Naive B cell (primary cell): ENCODE data around the gene BMPER. TPM values are rescaled to one million over a fixed set of nuclear protein-coding genes. Genes with fewer than 3 reads are reported as not detected.

Experiments
- ATAC-seq, 2 donors: fragments of 150-1000 bp; cut with Tn5 transposase; 2 replicates each; pipeline ENCODE4 v1.10.0; 2021; ENCODE audit warnings: low read depth in 2 of 2, mild to moderate bottlenecking in 2 of 2, moderate library complexity in 2 of 2
- DNase-seq: peaks from one replicate; pipeline ENCODE4 v3.0.0; 2022
- H3K27ac Mint-ChIP-seq, 6 donors: one replicate each; pipeline ENCODE4 v1.8.0; 2020 to 2022; ENCODE audit warnings: mild to moderate bottlenecking in 6 of 6, mixed read lengths in 6 of 6, moderate library complexity in 5 of 6, inconsistent platforms in 2 of 6
- H3K27me3 Mint-ChIP-seq, 3 donors: one replicate each; pipeline ENCODE4 v1.8.0; 2021 to 2022; ENCODE audit warnings: mixed read lengths in 3 of 3, mild to moderate bottlenecking in 1 of 3
- H3K36me3 Mint-ChIP-seq, 2 donors: one replicate each; pipeline ENCODE4 v1.8.0; 2020 to 2022; ENCODE audit warnings: mixed read lengths in 2 of 2, inconsistent platforms in 1 of 2, mild to moderate bottlenecking in 1 of 2
- H3K4me1 Mint-ChIP-seq, 3 donors: one replicate each; pipeline ENCODE4 v1.8.0; 2020 to 2022; ENCODE audit warnings: mixed read lengths in 3 of 3, inconsistent platforms in 1 of 3, mild to moderate bottlenecking in 1 of 3, moderate library complexity in 1 of 3
- H3K4me3 Mint-ChIP-seq, 8 donors: one replicate each; pipeline ENCODE4 v1.8.0; 2020 to 2022; ENCODE audit warnings: mild to moderate bottlenecking in 8 of 8, mixed read lengths in 8 of 8, moderate library complexity in 8 of 8, inconsistent platforms in 2 of 8
- H3K9me3 Mint-ChIP-seq, 7 donors: one replicate each; pipeline ENCODE4 v1.8.0; 2020 to 2022; ENCODE audit warnings: mixed read lengths in 7 of 7, mild to moderate bottlenecking in 5 of 7, inconsistent platforms in 2 of 7, moderate library complexity in 1 of 7
- polyA plus RNA-seq, 6 donors: library from polyadenylated mRNA; unstranded; fragments of 300-500 nt; fragmentation: Illumina TruSeq; gene quantifications; one replicate each; pipeline ENCODE4 v1.2.3, GENCODE V29; 2021; ENCODE audit warnings: low read depth in 6 of 6

Gene BMPER
- polyA plus RNA-seq, 6 donors from 2014 or later: not detected

GRCh38 chr7:33941418-33941817, 36.1 kb downstream of the BMPER start:
- ATAC-seq: no peak
- Mint-ChIP-seq H3K9me3 (peaks cover 0 to 2% (median 0%) of the 10 kb centered on the region in 7 donors), H3K27me3 (peaks cover 0 to 40% (median 37%) of the 10 kb centered on the region in 3 donors), H3K4me1 (no peaks in the 10 kb centered on the region), H3K36me3 (no peaks in the 10 kb centered on the region), H3K4me3 (no peak overlapping the region), H3K27ac (no peak overlapping the region)
- no peak for DNase-seq

GRCh38 chr7:33946094-33946699, 40.9 kb downstream of the BMPER start:
- Mint-ChIP-seq H3K36me3 (no peaks in the 10 kb centered on the region), H3K9me3 (peaks cover 0 to 8% (median 4%) of the 10 kb centered on the region in 7 donors), H3K4me3 (no peak overlapping the region), H3K27me3 (peaks cover 4 to 28% (median 24%) of the 10 kb centered on the region in 3 donors), H3K27ac (no peak overlapping the region), H3K4me1 (no peaks in the 10 kb centered on the region)
- ATAC-seq (no peak), DNase-seq (no peak)

- ATAC-seq (no peak), DNase-seq (no peak)
- peaks cover 19 to 33% (median 21%) of the 10 kb centered on the region in 3 donors for H3K27me3 Mint-ChIP-seq
- H3K4me3 Mint-ChIP-seq: no peak overlapping the region
- H3K36me3 Mint-ChIP-seq: no peaks in the 10 kb centered on the region
- H3K4me1 Mint-ChIP-seq: no peaks in the 10 kb centered on the region
- H3K9me3 Mint-ChIP-seq: peaks cover 0 to 8% (median 4%) of the 10 kb centered on the region in 7 donors
- H3K27ac Mint-ChIP-seq: no peak overlapping the region
Measured at GRCh38 chr7:33950047-33950714, 44.8 kb downstream of the BMPER start.

- Mint-ChIP-seq H3K4me3 (no peak overlapping the region), H3K4me1 (no peaks in the 10 kb centered on the region), H3K36me3 (no peaks in the 10 kb centered on the region), H3K27ac (no peak overlapping the region), H3K27me3 (peaks cover 19 to 32% (median 20%) of the 10 kb centered on the region in 3 donors), H3K9me3 (peaks cover 0 to 8% (median 4%) of the 10 kb centered on the region in 7 donors)
- DNase-seq (no peak), ATAC-seq (no peak)
Measured at GRCh38 chr7:33952824-33953223, 47.5 kb downstream of the BMPER start.

GRCh38 chr7:33958104-33958503, 52.8 kb downstream of the BMPER start:
- H3K9me3 Mint-ChIP-seq: no peaks in the 10 kb centered on the region
- H3K27me3 Mint-ChIP-seq: peaks cover 9 to 23% (median 11%) of the 10 kb centered on the region in 3 donors
- ATAC-seq (no peak), DNase-seq (no peak)
- H3K4me1 Mint-ChIP-seq: no peaks in the 10 kb centered on the region
- H3K4me3 Mint-ChIP-seq: no peak overlapping the region
- H3K36me3 Mint-ChIP-seq: no peaks in the 10 kb centered on the region
- H3K27ac Mint-ChIP-seq: no peak overlapping the region

GRCh38 chr7:33959676-33960075, 54.3 kb downstream of the BMPER start:
- Mint-ChIP-seq H3K9me3 (no peaks in the 10 kb centered on the region), H3K27ac (no peak overlapping the region), H3K4me1 (no peaks in the 10 kb centered on the region), H3K4me3 (no peak overlapping the region), H3K27me3 (peaks cover 6 to 23% (median 11%) of the 10 kb centered on the region in 3 donors), H3K36me3 (no peaks in the 10 kb centered on the region)
- ATAC-seq (no peak), DNase-seq (no peak)

GRCh38 chr7:33961948-33962347, 56.6 kb downstream of the BMPER start:
- no peak for ATAC-seq
- H3K4me3 Mint-ChIP-seq: no peak overlapping the region
- H3K27ac Mint-ChIP-seq: no peak overlapping the region

GRCh38 chr7:33964417-33965182, 59.3 kb downstream of the BMPER start:
- Mint-ChIP-seq H3K27me3 (peaks cover 0 to 12% (median 10%) of the 10 kb centered on the region in 3 donors), H3K9me3 (peaks cover 0 to 3% (median 0%) of the 10 kb centered on the region in 7 donors), H3K27ac (no peak overlapping the region), H3K4me1 (no peaks in the 10 kb centered on the region), H3K36me3 (no peaks in the 10 kb centered on the region), H3K4me3 (no peak overlapping the region)
- ATAC-seq (no peak), DNase-seq (no peak)

More at GRCh38 chr7:33961948-33962347, 56.6 kb downstream of the BMPER start:
- Mint-ChIP-seq H3K27me3 (peaks cover 6 to 12% (median 10%) of the 10 kb centered on the region in 3 donors), H3K36me3 (no peaks in the 10 kb centered on the region), H3K9me3 (peaks cover 0 to 3% (median 0%) of the 10 kb centered on the region in 7 donors), H3K4me1 (no peaks in the 10 kb centered on the region)
- DNase-seq: no peak

- Mint-ChIP-seq H3K9me3 (peaks cover 0 to 3% (median 0%) of the 10 kb centered on the region in 7 donors), H3K4me3 (no peak overlapping the region), H3K27me3 (peaks cover 0 to 12% (median 10%) of the 10 kb centered on the region in 3 donors), H3K36me3 (no peaks in the 10 kb centered on the region), H3K27ac (no peak overlapping the region), H3K4me1 (no peaks in the 10 kb centered on the region)
- ATAC-seq (no peak), DNase-seq (no peak)
Measured at GRCh38 chr7:33965183-33965744, 59.9 kb downstream of the BMPER start.

GRCh38 chr7:33968591-33968990, 63.3 kb downstream of the BMPER start:
- H3K27me3 Mint-ChIP-seq: peaks cover 0 to 7% (median 0%) of the 10 kb centered on the region in 3 donors
- H3K27ac Mint-ChIP-seq: no peak overlapping the region
- no peak overlapping the region for H3K4me3 Mint-ChIP-seq
- DNase-seq (no peak), ATAC-seq (no peak)
- H3K9me3 Mint-ChIP-seq: peaks cover 0 to 3% (median 0%) of the 10 kb centered on the region in 7 donors
- no peaks in the 10 kb centered on the region for H3K4me1 Mint-ChIP-seq
- H3K36me3 Mint-ChIP-seq: no peaks in the 10 kb centered on the region

- DNase-seq (no peak), ATAC-seq (no peak)
- no peak overlapping the region for H3K27ac Mint-ChIP-seq
Measured at GRCh38 chr7:33970536-33970935, 65.2 kb downstream of the BMPER start.

GRCh38 chr7:33971106-33971505, 65.8 kb downstream of the BMPER start:
- H3K4me1 Mint-ChIP-seq: no peaks in the 10 kb centered on the region
- peaks cover 0 to 2% (median 0%) of the 10 kb centered on the region in 7 donors for H3K9me3 Mint-ChIP-seq
- DNase-seq (no peak), ATAC-seq (no peak)
- H3K27me3 Mint-ChIP-seq: peaks cover 0 to 6% (median 0%) of the 10 kb centered on the region in 3 donors
- H3K27ac Mint-ChIP-seq: peak overlapping the region in 1 of 6 donors; percentile 75
- H3K36me3 Mint-ChIP-seq: no peaks in the 10 kb centered on the region
- H3K4me3 Mint-ChIP-seq: no peak overlapping the region

More at GRCh38 chr7:33970536-33970935, 65.2 kb downstream of the BMPER start:
- Mint-ChIP-seq H3K27me3 (peaks cover 0 to 7% (median 0%) of the 10 kb centered on the region in 3 donors), H3K9me3 (peaks cover 0 to 3% (median 0%) of the 10 kb centered on the region in 7 donors), H3K4me1 (no peaks in the 10 kb centered on the region), H3K36me3 (no peaks in the 10 kb centered on the region), H3K4me3 (no peak overlapping the region)
